IPS-NIHi11 (cell line): Measurements from ENCODE around the gene CCHCR1.

Source experiments
- DNase-seq: peaks from one replicate; pipeline ENCODE4 v3.0.0; 2012; ENCODE audit warnings: mixed read lengths, low spot score

Gene CCHCR1

GRCh38 chr6:31129130-31129529 lies 28.5 kb downstream of the CCHCR1 start:
- no peak for DNase-seq

- DNase-seq = peak; percentile 80
These were observed 29.4 kb downstream of the CCHCR1 start for GRCh38 chr6:31128093-31128676.

DNA sequence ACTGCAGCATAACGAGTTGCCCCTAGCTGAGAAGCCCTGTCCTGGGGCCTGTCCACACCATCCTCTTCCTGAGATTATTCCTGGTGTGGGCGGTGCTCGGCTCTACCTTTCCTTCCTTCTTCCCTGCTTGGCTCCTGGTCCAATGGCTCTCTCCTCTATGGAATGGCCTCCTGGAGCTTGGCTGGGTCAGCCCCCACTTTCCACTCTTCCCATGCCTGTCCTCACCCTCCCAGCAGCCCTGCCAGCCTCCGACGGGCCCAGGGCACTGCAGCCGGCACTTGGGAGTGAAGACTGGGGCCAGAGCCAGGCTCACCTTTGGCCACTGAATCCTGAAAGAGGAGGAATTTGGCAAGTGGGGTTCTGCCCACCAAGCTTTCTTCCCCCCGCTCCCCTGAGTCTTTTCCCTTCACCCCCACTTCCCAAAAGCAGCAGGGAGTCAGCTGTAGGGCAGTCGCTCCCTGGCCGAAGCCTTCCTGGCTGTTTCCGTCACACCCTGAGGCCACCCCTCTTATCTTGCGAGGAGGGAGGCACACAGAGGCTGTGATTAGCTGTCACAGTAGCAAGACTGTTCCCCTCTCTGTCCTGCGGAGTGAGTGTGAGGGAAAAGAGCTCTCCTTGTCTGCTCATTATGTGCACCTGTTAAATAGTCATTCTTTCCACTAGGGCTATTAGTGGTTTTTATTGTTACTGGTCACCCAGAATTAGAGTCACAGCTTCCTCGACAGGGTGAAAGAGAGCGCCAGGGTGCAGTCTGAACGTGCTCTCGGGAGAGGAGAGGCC lies 31.0 kb downstream of the CCHCR1 start:
- no peak for DNase-seq

DNA sequence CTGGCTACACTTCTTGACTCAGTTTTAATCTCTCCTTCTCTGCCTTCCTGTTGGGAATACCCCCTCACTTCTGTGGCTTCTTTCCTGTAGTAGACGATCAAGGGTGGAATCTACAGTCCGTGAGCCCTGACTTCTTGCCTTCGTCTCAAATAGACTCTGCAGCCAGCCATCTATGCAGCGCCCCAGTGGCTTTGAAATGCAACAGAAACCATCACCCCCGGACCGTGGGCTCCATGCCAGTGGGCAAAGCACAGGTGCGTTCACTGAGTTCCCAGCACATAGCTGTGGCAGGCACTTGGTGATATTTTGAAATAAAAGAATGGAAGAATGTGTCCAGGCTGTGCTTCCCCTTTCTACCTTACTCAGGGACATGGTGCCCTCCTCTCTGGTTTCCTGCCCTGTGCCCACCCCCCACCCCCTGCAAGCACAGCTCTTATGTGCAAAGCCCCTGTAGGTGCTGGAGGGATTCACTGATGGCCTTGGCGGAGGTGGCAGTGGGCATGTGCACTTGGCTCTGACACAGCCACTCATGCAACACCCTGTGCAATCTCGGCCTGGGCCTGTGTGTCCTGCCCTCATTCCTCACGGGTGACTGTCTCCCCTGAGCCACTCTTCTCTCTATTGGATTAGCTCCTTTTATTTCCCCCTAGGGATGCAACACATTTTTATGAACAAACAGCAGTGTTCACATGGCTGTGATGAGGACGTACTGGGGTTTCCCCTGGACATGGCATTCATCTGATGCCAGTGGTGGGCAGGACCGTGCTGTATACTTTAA lies 31.8 kb downstream of the CCHCR1 start:
- no peak for DNase-seq

DNA sequence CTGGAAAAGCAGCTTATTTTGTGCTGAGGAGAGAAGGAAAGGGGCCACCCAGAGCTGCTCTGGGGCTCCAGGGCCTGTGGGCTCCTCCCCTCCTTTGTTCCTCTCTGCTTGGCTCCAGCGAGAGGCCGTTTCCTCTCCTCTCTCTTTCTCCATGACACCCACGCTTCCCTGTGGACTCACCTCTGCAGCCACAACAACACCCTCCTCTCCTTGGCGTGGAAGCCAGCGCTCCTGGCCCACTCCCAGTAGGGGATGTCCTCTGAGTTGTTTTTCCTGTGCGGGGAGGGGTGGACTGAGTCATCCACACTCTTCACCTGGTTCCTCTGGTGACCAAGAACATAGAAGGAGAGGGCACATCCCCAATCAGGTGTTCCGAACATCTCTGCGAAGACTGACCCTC lies 32.4 kb downstream of the CCHCR1 start:
- peak; percentile 39 for DNase-seq

DNA sequence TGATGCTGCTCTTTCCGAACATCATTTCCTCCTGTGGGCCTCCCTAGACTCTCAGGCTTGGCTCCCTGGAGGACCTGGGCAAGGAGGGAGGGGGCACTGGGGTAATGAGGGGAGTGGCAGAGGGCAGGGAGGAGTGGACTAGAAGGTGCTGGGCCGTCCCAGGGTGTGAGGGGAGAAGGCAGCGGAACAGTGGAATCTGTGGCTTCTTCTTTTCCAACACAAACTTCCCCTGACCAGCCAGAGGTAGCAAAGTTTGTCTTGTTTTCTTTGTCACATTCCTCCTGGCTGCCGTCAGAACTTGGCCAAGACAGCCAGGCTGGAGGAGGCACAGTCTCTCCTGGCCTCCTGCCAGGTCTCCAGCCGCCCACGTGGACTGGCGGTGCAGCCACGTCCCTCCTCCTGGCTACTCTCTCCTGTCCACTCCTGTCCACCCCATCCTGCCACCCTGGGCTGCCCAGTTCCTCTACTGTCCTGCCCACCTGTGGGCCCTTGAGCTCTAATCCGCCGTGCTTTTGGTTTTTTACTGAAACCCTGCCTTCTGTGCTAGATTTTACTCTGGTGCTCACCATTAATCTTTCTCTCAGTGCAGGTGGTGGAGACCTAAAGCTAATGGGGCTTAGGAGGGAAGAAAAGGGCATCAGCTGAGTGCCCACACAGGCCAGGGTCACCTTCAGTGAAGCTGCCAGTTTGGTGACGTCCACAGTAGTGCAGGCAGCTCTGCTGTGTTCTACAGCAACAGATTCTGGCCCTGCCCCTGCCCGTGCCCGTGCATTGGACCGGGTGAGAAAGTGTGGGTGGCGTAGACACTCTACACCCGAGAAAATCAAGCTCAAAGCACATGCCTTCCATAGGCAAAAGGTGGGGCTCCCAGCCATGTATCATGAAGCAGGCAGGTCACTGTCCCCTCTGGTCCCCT lies 34.6 kb downstream of the CCHCR1 start:
- DNase-seq = peak; percentile 45

- no peak for DNase-seq
These were observed 36.3 kb downstream of the CCHCR1 start for GRCh38 chr6:31121131-31121790.

DNA sequence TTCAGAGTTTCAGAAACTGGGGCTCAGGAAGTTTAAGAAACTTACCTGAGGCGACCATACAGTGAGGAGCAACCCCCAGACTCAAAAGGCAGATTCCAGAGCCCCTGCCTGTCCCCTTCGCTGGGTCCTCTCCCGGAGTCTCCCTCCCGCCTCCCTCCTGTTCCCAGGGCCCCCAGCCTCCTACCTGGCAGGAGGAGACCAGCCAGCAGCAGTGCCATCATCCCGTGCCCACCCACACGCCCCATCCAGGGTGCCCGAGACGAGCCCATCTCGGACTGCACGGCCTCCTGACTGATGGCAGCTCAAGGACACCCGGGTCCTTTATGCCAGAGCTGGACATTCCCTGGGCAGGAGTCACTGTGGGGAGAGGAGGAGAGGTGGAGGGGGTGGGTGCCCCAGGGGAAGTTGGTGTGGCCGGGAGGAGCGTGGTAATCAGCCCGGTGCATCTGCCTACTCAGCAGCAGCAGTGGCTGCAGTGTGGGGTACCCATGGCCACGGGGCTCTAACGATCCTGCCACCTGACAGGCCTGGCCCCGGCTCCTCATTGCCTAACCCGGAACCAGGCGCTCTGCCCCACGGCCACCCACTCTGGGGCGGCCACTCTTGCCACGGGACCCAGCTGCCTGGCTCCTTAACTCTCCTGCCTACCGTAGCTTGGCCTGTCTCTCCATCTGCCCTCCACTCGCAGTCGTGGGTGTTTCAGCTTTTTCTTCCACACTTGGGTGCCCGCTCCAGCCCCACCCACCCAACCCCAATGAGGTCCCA lies 37.3 kb downstream of the CCHCR1 start, which contains the start of gene CDSN:
TSS of gene CDSN (minus strand) at position 296 of the 765 bp plus-strand sequence. CDS start at position 269, 27 bp downstream.
- DNase-seq = no peak

- DNase-seq = no peak
These were observed 39.4 kb downstream of the CCHCR1 start for GRCh38 chr6:31118178-31118577.

- DNase-seq = no peak
These were observed 40.8 kb downstream of the CCHCR1 start for GRCh38 chr6:31116661-31117385.

GRCh38 chr6:31115941-31116560 lies 41.6 kb downstream of the CCHCR1 start:
- DNase-seq = no peak

- DNase-seq = no peak
These were observed 42.4 kb downstream of the CCHCR1 start for GRCh38 chr6:31114970-31115849.

- DNase-seq = peak; percentile 46
These were observed 43.1 kb downstream of the CCHCR1 start, which contains the start of gene PSORS1C1 for GRCh38 chr6:31114541-31114878. Gene PSORS1C1, plus strand, starts transcription at chr6:31114800. Its CDS starts 14,833 bp downstream, at chr6:31129633.

GRCh38 chr6:31113861-31114540 lies 43.6 kb downstream of the CCHCR1 start:
- no peak for DNase-seq

- DNase-seq = no peak
These were observed 45.1 kb downstream of the CCHCR1 start, which contains the start of gene C6orf15 for GRCh38 chr6:31112478-31112877. Gene C6orf15, minus strand, starts transcription at chr6:31112575. Its CDS starts 20 bp downstream, at chr6:31112555.

DNA sequence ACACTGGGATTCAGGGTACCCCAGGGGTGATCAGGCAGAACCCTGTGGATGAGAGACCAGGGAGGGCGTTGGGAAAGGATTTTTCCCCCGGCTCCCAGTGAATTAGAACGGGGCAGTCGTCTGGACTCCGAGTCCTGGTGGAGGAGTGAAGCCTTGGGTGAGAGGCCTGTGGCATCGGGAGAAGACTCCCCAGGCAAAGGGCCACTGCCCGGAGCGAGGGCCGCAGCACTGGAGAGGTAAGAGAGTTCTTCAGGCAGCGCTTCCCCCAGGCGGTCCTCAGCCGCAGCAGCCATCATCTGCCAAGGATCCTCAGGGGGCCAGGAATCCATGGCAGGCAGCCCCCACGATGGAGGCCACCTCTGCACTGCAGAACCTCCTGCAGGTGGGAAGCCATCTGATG lies 45.9 kb downstream of the CCHCR1 start:
- no peak for DNase-seq

DNA sequence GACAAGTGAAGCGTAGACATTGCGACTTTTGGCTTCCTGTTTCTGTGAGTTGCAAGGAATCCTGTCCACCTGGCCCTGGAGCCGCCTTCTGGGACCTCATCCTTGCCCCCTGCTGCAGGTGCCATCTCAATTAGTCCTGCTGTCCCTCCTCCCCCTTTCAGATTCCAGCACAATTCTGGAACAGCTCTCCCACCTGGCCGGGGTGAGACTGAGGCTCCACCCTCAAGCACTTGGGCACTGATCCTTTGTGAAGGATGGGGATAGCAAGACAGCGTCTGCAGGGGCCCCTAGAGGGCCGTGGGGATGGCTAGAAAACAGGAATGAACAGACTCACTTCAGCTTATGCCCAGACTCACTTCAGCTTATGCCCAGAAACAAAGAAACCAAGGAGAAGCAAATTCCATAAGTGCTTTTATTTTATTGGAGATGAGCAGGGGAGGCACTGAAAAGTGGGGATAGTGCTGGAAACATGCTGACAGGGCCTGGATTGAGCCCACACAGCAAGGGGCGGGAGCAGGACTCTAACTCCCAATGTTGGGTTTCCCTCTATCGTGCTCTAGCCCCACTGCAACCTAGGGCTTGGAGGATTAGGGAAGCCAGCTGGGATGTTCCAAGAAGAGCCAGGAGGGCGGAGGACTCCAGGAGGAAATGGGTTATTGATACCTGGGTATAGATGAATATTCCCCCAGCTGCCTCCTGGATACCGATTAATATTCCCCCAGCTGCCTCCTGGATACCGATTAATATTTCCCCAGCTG lies 46.6 kb downstream of the CCHCR1 start:
- peak; percentile 67 for DNase-seq
